Fibroblast of pulmonary artery (primary cell): ENCODE data around the gene FAM120A.
A peak's percentile ranks its signal among the peaks of the same experiment; 100 is the strongest.

ENCODE experiments used
- DNase-seq: peaks from one replicate; pipeline ENCODE4 v3.0.0-alpha.2; 2010; ENCODE audit warnings: low read depth
- H3K4me3 ChIP-seq: replicated peaks from 2 replicates; pipeline ENCODE4 v1.5.1; 2011; ENCODE audit warnings: low read depth, mild to moderate bottlenecking, control low read depth, low read length, moderate library complexity
- TF ChIP-seq, protein P1 (sequence below): IDR thresholded peaks from 2 replicates; pipeline ENCODE4 v1.5.1; 2011; ENCODE audit warnings: mild to moderate bottlenecking, control low read depth, low read length, inconsistent platforms; ENCODE audit errors: missing control alignments

The FAM120A gene, protein sequence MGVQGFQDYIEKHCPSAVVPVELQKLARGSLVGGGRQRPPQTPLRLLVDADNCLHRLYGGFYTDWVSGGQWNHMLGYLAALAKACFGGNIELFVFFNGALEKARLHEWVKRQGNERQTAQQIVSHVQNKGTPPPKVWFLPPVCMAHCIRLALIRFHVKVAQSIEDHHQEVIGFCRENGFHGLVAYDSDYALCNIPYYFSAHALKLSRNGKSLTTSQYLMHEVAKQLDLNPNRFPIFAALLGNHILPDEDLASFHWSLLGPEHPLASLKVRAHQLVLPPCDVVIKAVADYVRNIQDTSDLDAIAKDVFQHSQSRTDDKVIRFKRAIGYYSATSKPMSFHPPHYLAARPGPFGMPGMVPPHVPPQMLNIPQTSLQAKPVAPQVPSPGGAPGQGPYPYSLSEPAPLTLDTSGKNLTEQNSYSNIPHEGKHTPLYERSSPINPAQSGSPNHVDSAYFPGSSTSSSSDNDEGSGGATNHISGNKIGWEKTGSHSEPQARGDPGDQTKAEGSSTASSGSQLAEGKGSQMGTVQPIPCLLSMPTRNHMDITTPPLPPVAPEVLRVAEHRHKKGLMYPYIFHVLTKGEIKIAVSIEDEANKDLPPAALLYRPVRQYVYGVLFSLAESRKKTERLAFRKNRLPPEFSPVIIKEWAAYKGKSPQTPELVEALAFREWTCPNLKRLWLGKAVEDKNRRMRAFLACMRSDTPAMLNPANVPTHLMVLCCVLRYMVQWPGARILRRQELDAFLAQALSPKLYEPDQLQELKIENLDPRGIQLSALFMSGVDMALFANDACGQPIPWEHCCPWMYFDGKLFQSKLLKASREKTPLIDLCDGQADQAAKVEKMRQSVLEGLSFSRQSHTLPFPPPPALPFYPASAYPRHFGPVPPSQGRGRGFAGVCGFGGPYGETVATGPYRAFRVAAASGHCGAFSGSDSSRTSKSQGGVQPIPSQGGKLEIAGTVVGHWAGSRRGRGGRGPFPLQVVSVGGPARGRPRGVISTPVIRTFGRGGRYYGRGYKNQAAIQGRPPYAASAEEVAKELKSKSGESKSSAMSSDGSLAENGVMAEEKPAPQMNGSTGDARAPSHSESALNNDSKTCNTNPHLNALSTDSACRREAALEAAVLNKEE

DNA sequence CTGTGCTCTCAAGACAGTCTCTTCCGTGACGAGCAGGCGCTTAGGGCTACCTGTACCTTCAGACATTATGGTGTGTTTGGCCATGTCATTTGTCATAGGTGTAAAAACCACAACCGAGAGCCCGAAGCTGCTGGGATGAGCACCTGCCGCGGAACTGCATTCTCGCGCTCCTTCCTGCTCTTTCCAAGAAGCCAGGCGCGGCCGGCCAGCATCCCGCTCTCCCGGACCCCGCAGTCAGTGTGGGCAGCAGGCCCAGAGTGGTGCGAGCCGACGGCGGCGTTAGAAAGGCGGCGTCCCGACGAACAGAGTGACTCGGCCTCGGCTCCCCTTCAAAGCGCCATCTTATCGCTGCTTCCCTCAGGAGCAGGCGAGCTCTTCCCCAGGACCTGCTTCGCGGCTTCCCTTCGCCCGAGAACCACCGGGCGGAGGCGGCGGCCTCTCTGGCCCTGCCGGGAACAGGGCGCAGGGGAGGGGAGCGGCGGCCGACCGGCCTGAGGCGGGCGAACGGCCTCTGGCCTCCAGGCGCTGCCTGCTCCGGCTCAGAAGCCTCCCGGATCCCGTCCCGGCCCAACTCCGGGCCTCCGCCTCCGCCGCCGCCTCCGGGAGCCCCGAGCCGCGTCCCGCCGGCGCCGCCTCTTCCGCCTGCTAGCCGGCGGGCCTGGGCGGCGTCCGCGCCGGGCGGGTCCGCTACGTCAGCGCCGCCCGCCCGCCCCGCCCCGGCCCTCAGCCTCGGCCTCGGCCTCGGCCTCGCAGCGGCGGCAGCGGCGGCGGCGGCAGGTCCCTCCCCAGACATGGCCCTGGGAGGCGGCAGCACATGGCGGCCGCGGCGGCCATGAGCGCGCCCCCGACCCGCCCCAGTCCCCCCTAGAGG, at the start of gene FAM120A:
Gene FAM120A (plus strand): TSS at position 741 of the 871 bp plus-strand sequence. CDS start 231 bp downstream, outside the sequence.
- peak; percentile 73 for DNase-seq
- peak within 1 kb of the TSS; percentile 90 for H3K4me3 ChIP-seq
- TF ChIP-seq, protein P1, sequence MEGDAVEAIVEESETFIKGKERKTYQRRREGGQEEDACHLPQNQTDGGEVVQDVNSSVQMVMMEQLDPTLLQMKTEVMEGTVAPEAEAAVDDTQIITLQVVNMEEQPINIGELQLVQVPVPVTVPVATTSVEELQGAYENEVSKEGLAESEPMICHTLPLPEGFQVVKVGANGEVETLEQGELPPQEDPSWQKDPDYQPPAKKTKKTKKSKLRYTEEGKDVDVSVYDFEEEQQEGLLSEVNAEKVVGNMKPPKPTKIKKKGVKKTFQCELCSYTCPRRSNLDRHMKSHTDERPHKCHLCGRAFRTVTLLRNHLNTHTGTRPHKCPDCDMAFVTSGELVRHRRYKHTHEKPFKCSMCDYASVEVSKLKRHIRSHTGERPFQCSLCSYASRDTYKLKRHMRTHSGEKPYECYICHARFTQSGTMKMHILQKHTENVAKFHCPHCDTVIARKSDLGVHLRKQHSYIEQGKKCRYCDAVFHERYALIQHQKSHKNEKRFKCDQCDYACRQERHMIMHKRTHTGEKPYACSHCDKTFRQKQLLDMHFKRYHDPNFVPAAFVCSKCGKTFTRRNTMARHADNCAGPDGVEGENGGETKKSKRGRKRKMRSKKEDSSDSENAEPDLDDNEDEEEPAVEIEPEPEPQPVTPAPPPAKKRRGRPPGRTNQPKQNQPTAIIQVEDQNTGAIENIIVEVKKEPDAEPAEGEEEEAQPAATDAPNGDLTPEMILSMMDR: no peak

DNA sequence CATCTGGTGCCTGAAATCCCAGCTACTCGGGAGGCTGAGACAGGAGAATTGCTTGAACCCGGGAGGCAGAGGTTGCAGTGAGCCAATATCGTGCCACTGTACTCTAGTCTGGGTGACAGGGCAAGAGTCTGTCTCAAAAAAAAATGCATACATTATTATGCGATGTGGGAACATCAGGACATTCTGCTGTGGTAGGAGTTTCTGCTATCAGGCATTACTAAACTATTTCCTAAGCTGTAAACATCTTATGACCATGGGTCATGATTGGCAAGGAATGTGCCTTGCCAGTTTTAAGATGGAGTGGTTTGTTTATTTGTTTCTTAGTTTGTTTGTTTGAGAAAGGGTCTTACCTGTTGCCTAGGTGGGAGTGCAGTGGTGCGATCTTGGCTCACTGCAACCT, 45.1 kb upstream of the FAM120A start:
- DNase-seq: no peak
- TF ChIP-seq, protein P1: no peak

DNA sequence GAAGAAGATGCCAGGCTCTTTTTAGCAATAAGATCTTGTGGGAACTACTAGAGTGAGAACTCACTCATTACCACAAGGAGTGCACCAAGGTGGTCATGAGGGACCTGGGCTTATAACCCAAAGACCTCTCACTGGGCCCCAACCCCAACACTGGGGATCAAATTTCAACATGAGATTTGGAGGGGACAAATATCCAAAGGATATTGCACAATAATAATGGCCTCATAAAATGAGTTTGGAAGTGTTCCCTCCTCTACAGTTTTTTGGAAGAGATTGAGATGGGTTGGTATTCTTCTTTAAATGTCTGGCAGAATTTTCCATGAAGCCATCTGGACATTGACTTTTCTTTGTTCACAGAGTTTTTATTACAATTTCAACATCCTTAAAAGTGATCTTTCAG, 38.0 kb upstream of the FAM120A start:
- no peak for DNase-seq
- TF ChIP-seq, protein P1: no peak
- no peak overlapping the region for H3K4me3 ChIP-seq

More for the DNA sequence above, 45.1 kb upstream of the FAM120A start:
- no peak overlapping the region for H3K4me3 ChIP-seq

DNA sequence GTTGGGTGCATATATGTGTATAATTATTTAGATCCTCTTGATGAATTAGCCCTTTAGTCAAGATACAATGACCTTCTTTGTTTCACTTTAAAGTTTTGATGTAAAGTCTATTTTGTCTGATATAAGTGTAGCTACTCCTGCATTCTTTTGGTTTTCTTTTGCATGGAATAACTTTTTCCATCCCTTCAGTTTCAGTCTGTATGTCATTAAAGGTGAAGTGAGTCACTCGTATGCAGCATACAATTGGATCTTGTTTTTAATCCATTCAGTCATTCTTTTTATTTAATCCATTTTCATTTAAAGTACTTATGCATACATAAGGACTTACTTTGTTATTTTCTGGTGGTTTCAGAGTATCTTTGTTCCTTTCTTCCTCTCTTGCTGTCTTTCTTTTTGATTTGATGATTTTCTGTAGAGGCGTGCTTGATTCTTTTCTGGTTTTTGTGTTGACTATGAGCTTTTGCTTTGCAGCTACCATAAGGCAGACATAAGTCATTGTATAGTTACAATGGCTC, 36.3 kb upstream of the FAM120A start:
- no peak overlapping the region for H3K4me3 ChIP-seq
- TF ChIP-seq, protein P1: no peak
- no peak for DNase-seq

DNA sequence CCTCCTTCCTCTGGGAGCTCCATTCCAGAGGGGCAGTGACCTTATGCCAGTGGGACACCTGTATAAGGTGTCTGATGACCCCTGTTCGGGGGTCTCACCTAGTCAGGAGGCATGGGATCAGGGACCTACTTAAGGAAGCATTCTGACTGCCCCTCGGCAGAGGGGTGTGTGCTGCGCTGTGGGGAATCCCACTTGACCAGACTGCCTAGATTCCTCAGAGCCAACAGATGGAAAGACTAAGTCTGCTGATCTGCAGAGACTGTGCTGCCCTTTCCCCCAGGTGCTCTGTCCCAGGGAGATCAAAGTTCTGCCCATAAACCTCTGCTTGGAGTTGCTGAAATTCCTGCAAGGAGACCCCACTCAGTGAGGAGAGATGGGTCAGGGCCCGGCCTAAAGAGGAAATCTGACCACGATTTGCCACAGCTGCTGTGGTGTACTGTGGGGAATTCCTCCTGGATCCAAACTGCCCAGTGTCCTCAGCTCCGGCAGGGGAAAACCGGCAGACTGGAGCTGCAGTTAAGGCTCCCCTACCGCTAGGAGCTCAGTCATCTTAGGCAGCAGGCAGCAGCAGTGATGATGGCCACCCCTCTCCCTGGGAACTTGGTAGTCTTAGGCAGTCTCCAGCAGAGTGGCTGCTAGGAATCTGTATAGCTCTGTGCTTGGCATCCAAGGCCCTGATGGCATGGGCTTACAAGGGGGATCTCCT, 34.8 kb upstream of the FAM120A start:
- H3K4me3 ChIP-seq: no peak overlapping the region
- TF ChIP-seq, protein P1: no peak
- DNase-seq: no peak
